Neural progenitor cell (in vitro differentiated cells): ENCODE measurements around the gene TFDP1. TPM values are rescaled to one million over a fixed set of nuclear protein-coding genes. Genes with fewer than 3 reads are reported as not detected.

Experiments
- DNase-seq: peaks from one replicate; pipeline ENCODE4 v3.0.0-alpha.2; 2016; ENCODE audit warnings: low spot score
- H2AFZ ChIP-seq: fragments of 200-600 bp; sonication (generic); replicated peaks from 2 replicates; pipeline ENCODE4 v1.6.1; 2016; ENCODE audit warnings: antibody characterized with exemption
- H3F3A ChIP-seq: fragments of 200-600 bp; sonication (generic); 2 replicates; pipeline ENCODE4 v1.6.1; 2016; ENCODE audit warnings: antibody characterized with exemption, low read depth
- H3K27ac ChIP-seq: fragments of 200-600 bp; sonication (generic); 2 replicates; pipeline ENCODE4 v1.5.1; 2016; ENCODE audit warnings: mild to moderate bottlenecking
- H3K27me3 ChIP-seq: fragments of 200-600 bp; sonication (generic); 2 replicates; pipeline ENCODE4 v1.6.1; 2016; ENCODE audit warnings: mild to moderate bottlenecking, moderate library complexity
- H3K36me3 ChIP-seq: fragments of 200-600 bp; sonication (generic); 2 replicates; pipeline ENCODE4 v1.5.1; 2016
- H3K4me1 ChIP-seq: fragments of 200-600 bp; sonication (generic); 2 replicates; pipeline ENCODE4 v1.6.1; 2016; ENCODE audit warnings: mixed run types
- H3K4me2 ChIP-seq: fragments of 200-600 bp; sonication (generic); 2 replicates; pipeline ENCODE4 v1.6.1; 2016
- H3K4me3 ChIP-seq: fragments of 200-600 bp; sonication (generic); 2 replicates; pipeline ENCODE4 v1.5.1; 2016
- H3K79me2 ChIP-seq: fragments of 200-600 bp; sonication (generic); 2 replicates; pipeline ENCODE4 v1.6.1; 2016; ENCODE audit warnings: low read depth
- H3K9ac ChIP-seq: fragments of 200-600 bp; sonication (generic); 2 replicates; pipeline ENCODE4 v1.6.1; 2016
- H3K9me3 ChIP-seq: fragments of 200-600 bp; sonication (generic); 2 replicates; pipeline ENCODE4 v1.5.1; 2016; ENCODE audit warnings: low read depth
- H4K20me1 ChIP-seq: fragments of 200-600 bp; sonication (generic); 2 replicates; pipeline ENCODE4 v1.6.1; 2016; ENCODE audit warnings: low read depth
- H3K27ac Mint-ChIP-seq: 3 replicates; pipeline ENCODE4 v1.8.0; 2021; ENCODE audit warnings: mixed read lengths
- H3K27me3 Mint-ChIP-seq: 2 replicates; pipeline ENCODE4 v1.8.0; 2022; ENCODE audit warnings: low read depth, mild to moderate bottlenecking, inconsistent platforms, moderate library complexity, mixed read lengths; ENCODE audit not compliant: insufficient read depth
- H3K36me3 Mint-ChIP-seq: 3 replicates; pipeline ENCODE4 v1.8.0; 2021; ENCODE audit warnings: mixed read lengths
- H3K4me1 Mint-ChIP-seq: 3 replicates; pipeline ENCODE4 v1.8.0; 2021; ENCODE audit warnings: mixed read lengths
- H3K4me3 Mint-ChIP-seq: 3 replicates; pipeline ENCODE4 v1.8.0; 2021; ENCODE audit warnings: mild to moderate bottlenecking, moderate library complexity, mixed read lengths
- H3K9me3 Mint-ChIP-seq: 3 replicates; pipeline ENCODE4 v1.8.0; 2020; ENCODE audit warnings: mixed read lengths
- CTCF ChIP-seq: fragments of 200-600 bp; sonication (generic); IDR thresholded peaks from 2 replicates; pipeline ENCODE4 v1.5.1; 2017; ENCODE audit warnings: antibody characterized with exemption, mild to moderate bottlenecking
- EZH2 ChIP-seq: fragments of 200-600 bp; sonication (generic); IDR thresholded peaks from 2 replicates; pipeline ENCODE4 v1.6.1; 2017; ENCODE audit warnings: antibody characterized with exemption, mild to moderate bottlenecking, moderate library complexity
- EZH2phosphoT487 ChIP-seq: fragments of 200-600 bp; sonication (generic); IDR thresholded peaks from 2 replicates; pipeline ENCODE4 v1.6.1; 2017; ENCODE audit warnings: antibody characterized with exemption
- total RNA-seq: library from RNA; depleted of rRNA; stranded (reverse); fragments of >200 nt; gene quantifications from 2 replicates; pipeline ENCODE4 v1.2.3, GENCODE V29; 2015; ENCODE audit warnings: low replicate concordance

TFDP1 gene
- total RNA-seq, 1 donor from 2014 or later, result 88.6 TPM

DNA sequence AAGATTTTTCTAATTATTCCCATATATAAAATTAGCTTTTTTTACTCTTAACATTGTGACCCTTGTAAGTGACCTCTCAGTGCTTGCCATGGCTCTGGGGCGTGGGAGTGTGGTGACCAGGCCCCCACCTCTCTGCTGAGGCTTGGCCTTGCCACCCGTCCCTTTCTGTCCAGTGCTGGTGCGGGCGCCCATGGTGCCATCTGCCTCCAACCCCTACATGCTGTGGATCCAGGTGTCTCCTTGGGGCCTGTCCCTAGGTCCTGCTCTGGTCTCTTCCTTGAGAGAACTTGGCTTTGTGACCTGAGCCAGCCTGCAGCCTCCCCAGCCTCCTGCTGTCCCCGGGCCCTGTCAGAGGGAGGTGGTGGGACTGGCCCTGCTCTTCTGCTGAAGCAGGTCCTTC, 27.4 kb downstream of the TFDP1 start:
- Histone ChIP-seq H3K27ac (no peak overlapping the region), H2AFZ (no peak overlapping the region), H3K36me3 (no peaks in the 10 kb centered on the region), H3K4me1 (peaks cover 12% of the 10 kb centered on the region), H4K20me1 (peaks cover 51% of the 10 kb centered on the region), H3K4me2 (no peak overlapping the region), H3K9ac (no peak overlapping the region), H3K9me3 (no peaks in the 10 kb centered on the region), H3F3A (peaks cover 15% of the 10 kb centered on the region), H3K79me2 (peaks cover 94% of the 10 kb centered on the region), H3K27me3 (no peaks in the 10 kb centered on the region), H3K4me3 (no peak overlapping the region)
- H3K27ac Mint-ChIP-seq, result no peak overlapping the region
- no peak for DNase-seq
- no peak overlapping the region for H3K4me3 Mint-ChIP-seq
- peaks cover 15% of the 10 kb centered on the region for H3K4me1 Mint-ChIP-seq
- H3K36me3 Mint-ChIP-seq, result peaks cover 25% of the 10 kb centered on the region
- no peaks in the 10 kb centered on the region for H3K9me3 Mint-ChIP-seq
- H3K27me3 Mint-ChIP-seq, result peaks cover 6% of the 10 kb centered on the region
- TF ChIP-seq EZH2, result no peak
- no peak for TF ChIP-seq EZH2phosphoT487
- no peak for TF ChIP-seq CTCF

DNA sequence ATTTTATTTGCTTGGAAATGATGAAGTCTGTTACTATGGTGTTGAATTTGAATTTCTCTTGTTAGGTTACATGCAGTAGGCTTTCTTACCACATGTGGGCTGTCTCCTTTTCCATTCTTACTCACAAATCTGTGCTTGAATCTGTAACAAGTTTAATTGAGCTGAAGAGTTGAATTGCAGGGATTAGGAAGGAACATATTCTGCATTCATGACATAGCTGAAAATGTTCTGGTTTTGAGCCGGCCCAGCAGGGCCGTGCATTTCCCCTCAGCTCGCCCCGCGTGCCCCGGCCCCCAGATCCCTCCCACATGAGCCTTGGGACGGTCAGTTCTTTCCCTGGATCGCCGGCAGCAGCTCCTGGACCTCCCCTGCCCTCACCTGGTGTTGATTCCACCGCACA, 28.1 kb downstream of the TFDP1 start:
- TF ChIP-seq CTCF, result no peak
- no peak for TF ChIP-seq EZH2
- TF ChIP-seq EZH2phosphoT487, result no peak
- Histone ChIP-seq H3K36me3 (no peaks in the 10 kb centered on the region), H2AFZ (no peak overlapping the region), H3K9me3 (no peaks in the 10 kb centered on the region), H3K79me2 (peaks cover 93% of the 10 kb centered on the region), H3K4me1 (peaks cover 17% of the 10 kb centered on the region), H3K4me2 (no peak overlapping the region), H3K27me3 (no peaks in the 10 kb centered on the region), H3K27ac (no peak overlapping the region), H4K20me1 (peaks cover 53% of the 10 kb centered on the region), H3K9ac (no peak overlapping the region), H3F3A (peaks cover 19% of the 10 kb centered on the region), H3K4me3 (no peak overlapping the region)
- Mint-ChIP-seq H3K27ac (peak overlapping the region; percentile 36), H3K4me1 (peaks cover 17% of the 10 kb centered on the region), H3K4me3 (no peak overlapping the region), H3K27me3 (peaks cover 6% of the 10 kb centered on the region), H3K9me3 (no peaks in the 10 kb centered on the region), H3K36me3 (peaks cover 25% of the 10 kb centered on the region)
- DNase-seq, result no peak

DNA sequence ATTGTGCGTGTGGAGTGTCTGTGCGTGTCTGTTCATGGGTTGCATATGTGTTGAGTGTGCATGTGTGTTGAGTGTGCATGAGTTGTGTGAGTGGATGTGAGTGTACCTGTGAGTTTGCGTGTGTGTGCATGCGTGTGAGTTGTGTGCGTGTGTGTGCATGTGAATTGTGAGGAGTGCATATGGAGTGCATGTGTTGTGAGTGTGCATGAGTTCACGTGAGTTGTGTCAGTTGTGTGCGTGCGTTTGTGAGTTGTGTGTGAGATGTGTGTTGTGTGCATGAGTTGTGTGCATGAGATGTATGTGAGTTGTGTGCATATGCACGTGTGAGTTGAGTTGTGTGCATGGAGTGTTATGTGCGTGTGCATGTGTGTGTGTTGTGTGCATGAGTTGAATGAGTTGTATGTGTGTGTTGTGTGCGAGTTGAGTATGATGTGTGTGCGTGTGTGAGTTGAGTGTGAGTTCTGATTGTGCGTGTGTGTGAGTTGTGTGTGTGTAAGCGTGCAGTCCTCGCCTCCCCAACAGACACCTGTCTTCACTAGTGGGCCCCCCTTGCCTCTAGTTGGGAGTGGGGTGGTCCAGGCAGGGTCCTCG, 29.3 kb downstream of the TFDP1 start:
- Histone ChIP-seq H3K4me2 (no peak overlapping the region), H3K4me1 (peaks cover 17% of the 10 kb centered on the region), H2AFZ (no peak overlapping the region), H3K36me3 (no peaks in the 10 kb centered on the region), H3K9ac (no peak overlapping the region), H4K20me1 (peaks cover 63% of the 10 kb centered on the region), H3F3A (peaks cover 20% of the 10 kb centered on the region), H3K27me3 (no peaks in the 10 kb centered on the region), H3K27ac (no peak overlapping the region), H3K9me3 (no peaks in the 10 kb centered on the region), H3K79me2 (peaks cover 93% of the 10 kb centered on the region), H3K4me3 (no peak overlapping the region)
- H3K9me3 Mint-ChIP-seq, result no peaks in the 10 kb centered on the region
- no peak overlapping the region for H3K4me3 Mint-ChIP-seq
- TF ChIP-seq EZH2, result no peak
- TF ChIP-seq CTCF, result no peak
- TF ChIP-seq EZH2phosphoT487, result no peak
- H3K4me1 Mint-ChIP-seq, result peaks cover 17% of the 10 kb centered on the region
- no peak for DNase-seq
- peaks cover 29% of the 10 kb centered on the region for H3K36me3 Mint-ChIP-seq
- peaks cover 6% of the 10 kb centered on the region for H3K27me3 Mint-ChIP-seq
- no peak overlapping the region for H3K27ac Mint-ChIP-seq
